HEK293 (cell line): Measurements from ENCODE around the gene MROH2B.

Experiments used
- GLI4 ChIP-seq: fragments of 450-650 bp; formaldehyde crosslinking; IDR thresholded peaks from 2 replicates; pipeline ENCODE4 v1.5.1; 2016; ENCODE audit warnings: missing biosample characterization, missing genetic modification characterization
- PATZ1 ChIP-seq: fragments of 450-650 bp; formaldehyde crosslinking; IDR thresholded peaks from 2 replicates; pipeline ENCODE4 v1.5.1; 2016; ENCODE audit warnings: missing biosample characterization, missing genetic modification characterization
- REPIN1 ChIP-seq: fragments of 450-650 bp; formaldehyde crosslinking; IDR thresholded peaks from 2 replicates; pipeline ENCODE4 v1.5.1; 2017; ENCODE audit warnings: missing biosample characterization, missing genetic modification characterization, low read depth
- YY1 ChIP-seq: fragments of 450-650 bp; formaldehyde crosslinking; IDR thresholded peaks from 2 replicates; pipeline ENCODE4 v1.5.1; 2018; ENCODE audit warnings: missing biosample characterization, missing genetic modification characterization
- ZNF155 ChIP-seq: fragments of 450-650 bp; formaldehyde crosslinking; IDR thresholded peaks from 2 replicates; pipeline ENCODE4 v1.5.1; 2016; ENCODE audit warnings: missing biosample characterization, missing genetic modification characterization
- ZNF223 ChIP-seq: fragments of 450-650 bp; formaldehyde crosslinking; IDR thresholded peaks from 2 replicates; pipeline ENCODE4 v1.5.1; 2016; ENCODE audit warnings: missing biosample characterization, missing genetic modification characterization
- ZNF544 ChIP-seq: fragments of 450-650 bp; formaldehyde crosslinking; IDR thresholded peaks from 2 replicates; pipeline ENCODE4 v1.5.0; 2017; ENCODE audit warnings: missing biosample characterization, missing genetic modification characterization
- ZNF677 ChIP-seq: fragments of 450-650 bp; IDR thresholded peaks from 2 replicates; pipeline ENCODE4 v1.5.0; 2018; ENCODE audit warnings: missing biosample characterization, mild to moderate bottlenecking, missing genetic modification characterization, moderate library complexity
- ZSCAN30 ChIP-seq: fragments of 450-650 bp; IDR thresholded peaks from 2 replicates; pipeline ENCODE4 v1.5.1; 2018; ENCODE audit warnings: missing biosample characterization, mild to moderate bottlenecking, missing genetic modification characterization, moderate library complexity
- TF ChIP-seq, protein P1 (sequence below): fragments of 450-650 bp; formaldehyde crosslinking; IDR thresholded peaks from 2 replicates; pipeline ENCODE4 v1.5.1; 2016; ENCODE audit warnings: missing biosample characterization, missing genetic modification characterization
- TF ChIP-seq, protein P2 (sequence below): fragments of 450-650 bp; formaldehyde crosslinking; IDR thresholded peaks from 2 replicates; pipeline ENCODE4 v1.5.1; 2016; ENCODE audit warnings: missing biosample characterization, missing genetic modification characterization, low read depth
- TF ChIP-seq, protein P3 (sequence below): fragments of 450-650 bp; formaldehyde crosslinking; IDR thresholded peaks from 2 replicates; pipeline ENCODE4 v1.5.1; 2016; ENCODE audit warnings: missing biosample characterization, missing genetic modification characterization, borderline replicate concordance

GRCh38 chr5:40986666-40987065, 84.5 kb downstream of the MROH2B start:
- no peak for TF ChIP-seq ZSCAN30 (tag by site-specific recombination)
- TF ChIP-seq GLI4 (tag by site-specific recombination), result no peak
- no peak for TF ChIP-seq ZNF544 (tag by site-specific recombination)
- no peak for TF ChIP-seq REPIN1 (tag by site-specific recombination)
- TF ChIP-seq, protein P1, sequence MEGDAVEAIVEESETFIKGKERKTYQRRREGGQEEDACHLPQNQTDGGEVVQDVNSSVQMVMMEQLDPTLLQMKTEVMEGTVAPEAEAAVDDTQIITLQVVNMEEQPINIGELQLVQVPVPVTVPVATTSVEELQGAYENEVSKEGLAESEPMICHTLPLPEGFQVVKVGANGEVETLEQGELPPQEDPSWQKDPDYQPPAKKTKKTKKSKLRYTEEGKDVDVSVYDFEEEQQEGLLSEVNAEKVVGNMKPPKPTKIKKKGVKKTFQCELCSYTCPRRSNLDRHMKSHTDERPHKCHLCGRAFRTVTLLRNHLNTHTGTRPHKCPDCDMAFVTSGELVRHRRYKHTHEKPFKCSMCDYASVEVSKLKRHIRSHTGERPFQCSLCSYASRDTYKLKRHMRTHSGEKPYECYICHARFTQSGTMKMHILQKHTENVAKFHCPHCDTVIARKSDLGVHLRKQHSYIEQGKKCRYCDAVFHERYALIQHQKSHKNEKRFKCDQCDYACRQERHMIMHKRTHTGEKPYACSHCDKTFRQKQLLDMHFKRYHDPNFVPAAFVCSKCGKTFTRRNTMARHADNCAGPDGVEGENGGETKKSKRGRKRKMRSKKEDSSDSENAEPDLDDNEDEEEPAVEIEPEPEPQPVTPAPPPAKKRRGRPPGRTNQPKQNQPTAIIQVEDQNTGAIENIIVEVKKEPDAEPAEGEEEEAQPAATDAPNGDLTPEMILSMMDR (tag by site-specific recombination), result no peak
- TF ChIP-seq, protein P2, sequence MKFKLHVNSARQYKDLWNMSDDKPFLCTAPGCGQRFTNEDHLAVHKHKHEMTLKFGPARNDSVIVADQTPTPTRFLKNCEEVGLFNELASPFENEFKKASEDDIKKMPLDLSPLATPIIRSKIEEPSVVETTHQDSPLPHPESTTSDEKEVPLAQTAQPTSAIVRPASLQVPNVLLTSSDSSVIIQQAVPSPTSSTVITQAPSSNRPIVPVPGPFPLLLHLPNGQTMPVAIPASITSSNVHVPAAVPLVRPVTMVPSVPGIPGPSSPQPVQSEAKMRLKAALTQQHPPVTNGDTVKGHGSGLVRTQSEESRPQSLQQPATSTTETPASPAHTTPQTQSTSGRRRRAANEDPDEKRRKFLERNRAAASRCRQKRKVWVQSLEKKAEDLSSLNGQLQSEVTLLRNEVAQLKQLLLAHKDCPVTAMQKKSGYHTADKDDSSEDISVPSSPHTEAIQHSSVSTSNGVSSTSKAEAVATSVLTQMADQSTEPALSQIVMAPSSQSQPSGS (tag by site-specific recombination), result no peak
- no peak for TF ChIP-seq ZNF155 (tag by site-specific recombination)
- TF ChIP-seq ZNF223, result no peak
- TF ChIP-seq, protein P3, sequence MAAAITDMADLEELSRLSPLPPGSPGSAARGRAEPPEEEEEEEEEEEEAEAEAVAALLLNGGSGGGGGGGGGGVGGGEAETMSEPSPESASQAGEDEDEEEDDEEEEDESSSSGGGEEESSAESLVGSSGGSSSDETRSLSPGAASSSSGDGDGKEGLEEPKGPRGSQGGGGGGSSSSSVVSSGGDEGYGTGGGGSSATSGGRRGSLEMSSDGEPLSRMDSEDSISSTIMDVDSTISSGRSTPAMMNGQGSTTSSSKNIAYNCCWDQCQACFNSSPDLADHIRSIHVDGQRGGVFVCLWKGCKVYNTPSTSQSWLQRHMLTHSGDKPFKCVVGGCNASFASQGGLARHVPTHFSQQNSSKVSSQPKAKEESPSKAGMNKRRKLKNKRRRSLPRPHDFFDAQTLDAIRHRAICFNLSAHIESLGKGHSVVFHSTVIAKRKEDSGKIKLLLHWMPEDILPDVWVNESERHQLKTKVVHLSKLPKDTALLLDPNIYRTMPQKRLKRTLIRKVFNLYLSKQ (tag by site-specific recombination), result no peak
- no peak for TF ChIP-seq PATZ1 (tag by site-specific recombination)
- no peak for TF ChIP-seq YY1 (tag by site-specific recombination)
- TF ChIP-seq ZNF677 (tag by site-specific recombination), result no peak
